Lung (tissue), 12 donors: ENCODE results near the gene CNEP1R1. TPM values are rescaled to one million over a fixed set of nuclear protein-coding genes. Genes with fewer than 3 reads are reported as not detected.

Source experiments
- ATAC-seq: fragments of 200-7000 bp; cut with Tn5 transposase; one replicate; pipeline ENCODE4 v1.9.1; 2020; ENCODE audit warnings: moderate number of reproducible peaks; ENCODE audit not compliant: insufficient read depth, low FRiP score
- DNase-seq, 3 donors: peaks; one replicate each; pipeline ENCODE4 v3.0.0-alpha.2; 2013 to 2017
- H3K27ac ChIP-seq, 2 donors: one replicate each; pipeline ENCODE4 v1.5.1; 2013; ENCODE audit warnings: mild to moderate bottlenecking in 2 of 2, moderate library complexity in 2 of 2, control low read depth in 1 of 2, inconsistent platforms in 1 of 2, low read depth in 1 of 2, low read length in 1 of 2
- H3K27me3 ChIP-seq, 3 donors: one replicate each; pipeline ENCODE4 v1.5.1; 2013; ENCODE audit warnings: low read length in 2 of 3; ENCODE audit not compliant: control insufficient read depth in 3 of 3, insufficient read depth in 3 of 3
- H3K36me3 ChIP-seq, 4 donors: one replicate each; pipeline ENCODE4 v1.5.1; 2013; ENCODE audit warnings: low read length in 4 of 4, mild to moderate bottlenecking in 1 of 4, moderate library complexity in 1 of 4; ENCODE audit not compliant: control insufficient read depth in 4 of 4, insufficient read depth in 4 of 4
- H3K4me1 ChIP-seq, 5 donors: one replicate each; pipeline ENCODE4 v1.5.1; 2013; ENCODE audit warnings: low read length in 5 of 5, mild to moderate bottlenecking in 2 of 5, moderate library complexity in 1 of 5; ENCODE audit not compliant: control insufficient read depth in 5 of 5, insufficient read depth in 5 of 5
- H3K4me3 ChIP-seq: one replicate; pipeline ENCODE4 v1.5.1; 2013; ENCODE audit warnings: mild to moderate bottlenecking, control low read depth, moderate library complexity
- H3K9ac ChIP-seq, 2 donors: one replicate each; pipeline ENCODE4 v1.5.1; 2013; ENCODE audit warnings: low read length in 2 of 2, control low read depth in 1 of 2; ENCODE audit not compliant: insufficient read depth in 1 of 2
- H3K9me3 ChIP-seq, 4 donors: one replicate each; pipeline ENCODE4 v1.5.1; 2013; ENCODE audit warnings: low read length in 3 of 4, mild to moderate bottlenecking in 1 of 4, moderate library complexity in 1 of 4; ENCODE audit not compliant: control insufficient read depth in 4 of 4, insufficient read depth in 3 of 4
- CTCF ChIP-seq: IDR thresholded peaks from 2 replicates; pipeline ENCODE4 v1.5.1; 2012; ENCODE audit warnings: mild to moderate bottlenecking; ENCODE audit errors: control extremely low read depth, extremely low read depth
- WGBS, 2 donors: extraction: QIAGEN DNeasy Blood & Tissue Kit; methylation state at CpG; one replicate each; pipeline ENCODE4 v1.1.7; 2013; 5-methylcytosine and 5-hydroxymethylcytosine counted together
- polyA plus RNA-seq, 2 donors: library from polyadenylated mRNA; stranded (reverse); fragments of 200-250 nt; gene quantifications; one replicate each; pipeline ENCODE4 v1.2.1, GENCODE V29; 2013
- total RNA-seq, 2 donors: library from RNA; depleted of rRNA in 1 of 2; stranded (reverse); fragments of >200 nt in 1 of 2; gene quantifications; one replicate each; pipeline ENCODE4 v1.2.1, GENCODE V29; 2014 to 2021
- donor health status: control.
- donor health status: control.
- donor health status: Bipolar disorder and iron deficiency.
- donor health status: healthy.
- donor health status: DM: yes; HTN: yes; CAD: no.

The CNEP1R1 gene
- total and polyA plus RNA-seq, 4 donors: 13.8 to 23.2 (median 17.4) TPM

- Histone ChIP-seq H3K9ac (no peak overlapping the region), H3K27ac (no peak overlapping the region), H3K36me3 (peaks cover 0 to 14% (median 2%) of the 10 kb centered on the region in 4 donors), H3K4me3 (no peak overlapping the region), H3K4me1 (peaks cover 0 to 14% (median 6%) of the 10 kb centered on the region in 5 donors), H3K27me3 (no peaks in the 10 kb centered on the region), H3K9me3 (no peaks in the 10 kb centered on the region)
- TF ChIP-seq CTCF: no peak
- ATAC-seq (no peak), DNase-seq (peak; percentile 37 to 67 (median 66))
- WGBS, 2 donors: 38% methylated on average over 3 of the region's 3 CpGs
These were observed 42.3 kb downstream of the CNEP1R1 start for GRCh38 chr16:50067290-50067853.

- H3K36me3 ChIP-seq: peaks cover 0 to 14% (median 3%) of the 10 kb centered on the region in 4 donors
- no peak overlapping the region for H3K4me3 ChIP-seq
- H3K27ac ChIP-seq: no peak overlapping the region
- no peaks in the 10 kb centered on the region for H3K9me3 ChIP-seq
- 74 to 84% methylated on average over 4 of the region's 4 CpGs for WGBS, 2 donors
- H3K9ac ChIP-seq: no peak overlapping the region
- no peaks in the 10 kb centered on the region for H3K27me3 ChIP-seq
- DNase-seq (no peak), ATAC-seq (no peak)
- H3K4me1 ChIP-seq: peaks cover 0 to 14% (median 6%) of the 10 kb centered on the region in 5 donors
- TF ChIP-seq CTCF: no peak
These were observed 43.5 kb downstream of the CNEP1R1 start for GRCh38 chr16:50068550-50068949.

- no peak for DNase-seq
- no peaks in the 10 kb centered on the region for H3K9me3 ChIP-seq
- H3K9ac ChIP-seq: no peak overlapping the region
- H3K27me3 ChIP-seq: no peaks in the 10 kb centered on the region
- WGBS, 2 donors: 96 to 98% methylated on average over 1 of the region's 1 CpG
- peaks cover 0 to 14% (median 6%) of the 10 kb centered on the region in 5 donors for H3K4me1 ChIP-seq
- H3K36me3 ChIP-seq: peaks cover 0 to 14% (median 3%) of the 10 kb centered on the region in 4 donors
- ATAC-seq: no peak
- H3K4me3 ChIP-seq: no peak overlapping the region
- H3K27ac ChIP-seq: no peak overlapping the region
- no peak for TF ChIP-seq CTCF
These were observed 44.0 kb downstream of the CNEP1R1 start for GRCh38 chr16:50069060-50069459.
